ENCODE measurements around the gene LEFTY2.
"Not testable (repeated sequence)": the region's sequence is repeated elsewhere in the genome, so short reads cannot be mapped to it uniquely, and the experiment has no call there.

The LEFTY2 gene, protein sequence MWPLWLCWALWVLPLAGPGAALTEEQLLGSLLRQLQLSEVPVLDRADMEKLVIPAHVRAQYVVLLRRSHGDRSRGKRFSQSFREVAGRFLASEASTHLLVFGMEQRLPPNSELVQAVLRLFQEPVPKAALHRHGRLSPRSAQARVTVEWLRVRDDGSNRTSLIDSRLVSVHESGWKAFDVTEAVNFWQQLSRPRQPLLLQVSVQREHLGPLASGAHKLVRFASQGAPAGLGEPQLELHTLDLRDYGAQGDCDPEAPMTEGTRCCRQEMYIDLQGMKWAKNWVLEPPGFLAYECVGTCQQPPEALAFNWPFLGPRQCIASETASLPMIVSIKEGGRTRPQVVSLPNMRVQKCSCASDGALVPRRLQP

DNA sequence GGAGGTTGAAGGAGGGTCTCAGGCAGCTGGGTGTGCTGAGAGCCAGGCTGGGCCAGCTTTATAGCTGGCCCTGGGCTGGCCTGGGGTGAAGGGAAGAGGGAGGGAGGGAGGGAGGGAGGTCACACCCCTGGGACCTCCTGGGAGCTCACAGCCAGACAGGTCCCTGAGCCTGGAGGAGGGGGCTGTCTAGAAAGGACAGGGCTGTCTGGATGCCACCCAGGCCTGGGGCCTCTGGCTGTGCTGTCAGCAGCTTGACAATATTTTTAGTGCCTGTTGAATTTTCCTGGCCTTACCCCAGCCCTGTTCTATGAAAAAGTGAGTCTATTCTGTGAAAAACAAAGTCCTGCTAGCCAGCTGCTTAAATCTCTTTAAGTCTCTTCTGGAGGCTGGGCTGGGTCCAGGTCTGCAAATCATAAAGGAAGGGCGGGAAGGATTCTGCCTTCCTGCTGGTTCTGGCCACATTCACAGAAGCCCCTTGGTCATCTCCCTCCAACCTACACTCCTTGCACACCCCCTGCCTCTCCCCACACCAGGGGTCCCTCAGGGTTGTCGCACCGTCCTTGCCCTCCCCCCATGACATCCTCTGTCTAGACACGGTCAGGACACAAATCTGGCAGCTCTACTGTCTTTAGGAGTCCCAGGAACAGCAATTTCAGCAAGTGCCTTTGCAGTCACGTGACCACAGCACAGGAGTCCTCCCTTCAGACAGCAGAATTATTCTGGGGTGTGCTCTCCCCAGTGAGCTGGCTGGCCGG is at the start of gene LEFTY2:
LEFTY2 (minus strand) TSS at position 34 of the 755 bp plus-strand sequence. CDS start 80 bp downstream, outside the sequence.
- no peak for DNase-seq

DNA sequence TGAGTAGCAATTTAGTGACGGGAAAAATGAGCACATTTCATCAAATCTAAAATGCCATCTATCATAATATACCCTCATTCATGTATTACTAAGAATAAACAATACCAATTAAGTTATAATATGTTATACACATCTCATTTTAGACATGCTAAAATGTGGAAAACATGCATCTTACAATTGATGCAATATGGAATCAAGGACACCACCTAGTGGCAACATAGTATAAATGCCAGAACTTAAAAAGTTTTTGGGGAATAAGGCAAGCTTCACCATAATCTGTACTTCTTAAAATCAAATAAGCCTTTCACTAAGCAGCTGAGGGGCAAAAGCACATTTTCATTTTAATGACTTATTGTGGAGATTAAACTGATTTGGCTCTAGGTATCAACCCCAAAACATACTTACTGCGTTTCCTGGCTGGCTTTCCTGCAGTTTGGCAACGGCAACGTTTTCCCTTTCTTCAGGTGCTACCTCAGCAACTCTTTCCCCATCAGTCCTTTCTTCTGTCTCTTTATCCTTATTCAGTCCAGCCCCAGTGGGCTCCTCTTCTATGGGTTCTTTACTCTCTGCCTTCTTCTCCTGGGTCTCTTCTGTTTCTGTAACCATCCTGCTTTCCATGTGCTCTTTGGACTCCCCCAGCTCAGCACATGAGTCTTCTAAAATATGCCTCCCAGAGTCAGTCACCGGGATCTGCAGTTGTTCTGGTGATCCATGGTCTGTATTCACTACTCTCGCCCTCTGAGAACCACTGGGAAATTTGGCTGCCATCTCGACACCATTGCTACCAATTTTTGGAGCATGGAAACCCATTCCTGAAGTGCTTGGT is 46.7 kb upstream of the LEFTY2 start:
- no peak for DNase-seq

DNA sequence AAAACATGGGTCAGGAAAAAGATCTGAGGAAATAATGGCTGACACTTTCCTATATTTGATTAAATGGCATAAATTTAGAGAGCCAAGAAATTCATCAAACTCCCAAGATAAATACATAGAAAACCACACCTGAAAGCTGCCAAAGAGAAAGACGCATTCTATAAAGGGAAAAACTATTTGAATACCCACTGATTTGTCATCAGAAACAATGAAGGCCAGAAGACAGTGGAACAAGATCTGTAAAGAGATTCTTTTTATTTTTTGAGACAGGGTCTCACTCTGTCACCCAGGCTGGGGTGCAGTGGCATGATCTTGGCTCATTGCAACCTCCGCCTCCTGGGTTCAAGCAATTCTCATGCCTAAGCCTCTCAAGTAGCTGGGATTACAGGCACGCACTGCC is 40.7 kb upstream of the LEFTY2 start:
- DNase-seq: no peak

DNA sequence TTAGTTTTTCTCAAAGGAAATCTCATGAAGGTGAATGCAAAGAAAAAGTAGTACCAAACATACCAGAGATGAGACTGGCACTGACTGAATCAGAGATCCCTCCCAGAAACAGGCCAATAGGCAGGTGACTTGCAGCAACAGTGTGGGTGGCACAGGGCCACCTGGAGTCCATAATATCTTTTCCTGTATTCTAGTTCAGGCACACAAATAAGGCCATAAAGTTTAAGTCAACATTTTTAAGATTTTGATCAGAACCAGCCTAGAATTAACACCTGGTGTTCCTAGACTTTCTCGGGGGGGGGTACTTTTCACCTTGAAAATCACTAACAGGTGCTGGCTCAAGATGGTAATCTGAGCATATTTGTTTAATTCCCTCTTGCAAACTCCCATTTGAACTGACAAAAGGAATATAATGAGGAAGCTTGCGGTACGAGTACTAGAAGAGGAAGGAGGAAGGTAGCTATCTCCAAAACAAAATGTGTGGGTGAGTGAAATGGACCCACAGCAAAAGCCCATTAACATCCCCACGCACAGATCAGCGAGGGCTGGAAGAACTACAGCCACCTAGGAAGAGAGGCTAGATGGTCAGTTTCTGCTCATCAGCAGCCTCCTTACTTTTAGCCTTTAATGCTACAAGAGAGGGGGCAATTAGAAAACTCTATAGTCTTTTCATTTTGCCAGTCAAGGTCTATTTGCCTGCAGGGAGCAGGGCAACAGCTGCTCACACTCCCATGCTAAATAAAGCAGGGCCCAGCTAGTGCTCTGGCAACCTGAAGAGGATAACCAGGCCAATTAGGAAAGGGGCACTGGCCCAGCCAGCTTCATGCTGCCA is 39.2 kb upstream of the LEFTY2 start:
- no peak for DNase-seq

DNA sequence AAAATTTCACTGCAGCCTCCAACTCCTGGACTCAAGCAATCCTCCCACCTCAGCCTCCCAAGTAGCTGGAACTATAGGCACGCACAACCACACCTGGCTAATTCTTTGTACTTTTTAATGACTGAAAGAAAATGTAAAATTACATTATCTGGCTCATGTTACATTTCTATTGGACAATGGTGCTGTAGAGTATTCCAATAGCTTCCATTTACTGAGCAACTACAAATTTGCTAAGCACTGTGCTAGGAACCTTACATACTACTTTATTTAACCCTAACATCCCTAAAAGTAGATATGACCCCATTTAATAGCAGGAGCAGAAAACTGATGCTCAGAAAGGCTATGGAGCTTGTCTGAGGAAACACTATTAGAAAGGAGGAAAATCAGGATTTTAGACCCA is 38.4 kb upstream of the LEFTY2 start:
- no peak for DNase-seq

DNA sequence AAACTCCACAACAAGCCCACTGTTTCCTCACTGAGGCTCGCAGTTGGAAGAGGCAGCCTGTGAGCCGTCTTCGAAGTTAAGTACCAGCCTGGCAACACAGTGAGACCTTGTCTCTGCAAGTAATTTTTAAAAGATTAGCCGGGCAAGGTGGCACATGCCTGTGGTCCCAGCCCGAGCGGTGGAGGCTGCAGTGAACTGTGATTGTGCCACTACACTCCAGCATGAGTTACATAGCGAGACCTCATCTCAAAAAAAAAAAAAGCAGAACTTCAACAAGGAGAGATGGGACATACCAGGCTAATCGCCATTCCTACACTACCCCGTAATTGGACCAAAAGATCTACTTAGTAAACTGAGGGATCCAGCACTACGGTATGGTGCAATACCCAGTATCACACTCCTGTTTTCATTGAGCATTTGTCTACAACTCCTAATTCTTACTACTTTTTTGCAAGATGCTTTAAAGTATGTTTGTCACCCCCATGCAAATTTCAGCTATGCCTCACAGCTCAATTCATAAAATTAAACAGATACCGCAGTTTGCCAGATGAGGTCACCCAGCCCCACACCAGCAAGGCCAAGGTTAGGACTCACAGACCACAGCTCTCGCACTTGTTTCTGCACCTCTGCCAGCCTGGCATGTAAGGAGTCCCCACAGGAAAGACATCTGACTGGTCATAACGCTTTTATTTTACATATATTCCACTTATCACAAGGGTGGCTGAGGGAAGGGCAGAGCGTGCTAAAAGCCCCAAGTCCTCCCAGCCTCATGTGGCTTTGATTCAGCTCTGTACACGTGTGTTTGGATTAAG is 37.1 kb upstream of the LEFTY2 start:
- no peak for DNase-seq

DNA sequence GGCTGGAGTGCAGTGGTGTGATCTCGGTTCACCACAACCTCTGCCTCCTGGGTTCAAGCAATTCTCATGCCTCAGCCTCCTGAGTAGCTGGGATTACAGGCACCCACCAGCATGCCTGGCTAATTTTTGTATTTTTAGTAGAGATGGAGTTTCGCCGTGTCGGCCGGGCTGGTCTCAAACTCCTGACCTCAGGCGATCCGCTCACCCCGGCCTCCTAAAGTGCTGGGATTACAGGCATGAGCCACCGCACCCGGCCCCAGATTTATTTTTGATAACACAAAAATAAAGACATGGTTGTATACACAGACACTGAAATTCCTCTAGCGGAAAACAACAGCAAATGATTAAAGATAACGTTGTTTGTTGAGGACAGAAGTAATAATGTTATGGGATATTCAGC is 34.1 kb upstream of the LEFTY2 start:
- not testable (repeated sequence) for DNase-seq

DNA sequence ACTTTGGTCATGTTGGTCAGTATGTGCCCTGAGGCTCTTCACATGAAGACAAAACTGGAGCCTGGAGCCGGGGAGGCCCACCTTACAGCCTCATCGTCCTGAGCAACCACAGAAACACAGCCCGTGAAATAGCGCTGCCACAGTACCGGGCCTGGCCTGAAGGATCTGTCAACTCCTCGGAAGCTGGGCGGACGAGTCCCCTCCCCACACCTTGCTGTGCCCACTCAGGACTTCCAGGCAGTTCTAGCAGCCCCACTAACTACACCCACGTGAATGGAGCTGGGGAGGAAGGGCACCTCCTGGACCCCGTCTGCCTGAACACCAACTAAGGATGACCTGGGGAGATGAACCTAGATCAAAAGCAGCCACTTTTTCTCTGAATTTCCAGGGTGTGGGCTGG is 33.4 kb upstream of the LEFTY2 start:
- no peak for DNase-seq

DNA sequence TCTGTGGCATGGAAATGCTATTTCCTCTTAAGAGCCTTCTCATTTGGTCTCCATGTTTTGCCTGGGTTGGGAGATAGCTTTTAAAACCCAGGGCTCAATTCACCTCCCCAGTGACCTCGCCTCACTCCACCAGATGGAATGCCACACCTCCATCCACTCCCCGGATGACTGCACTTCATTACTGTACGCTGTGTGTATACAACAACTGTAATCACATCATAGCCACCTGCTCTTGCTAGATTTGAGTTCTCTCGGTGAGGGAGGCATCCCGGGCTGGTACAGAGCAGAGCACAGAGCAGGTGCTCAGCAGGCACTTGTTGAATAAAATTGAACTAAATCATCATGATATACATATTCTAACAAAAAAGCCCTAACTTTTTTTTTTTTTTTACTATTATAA is 32.1 kb upstream of the LEFTY2 start:
- DNase-seq: no peak

DNA sequence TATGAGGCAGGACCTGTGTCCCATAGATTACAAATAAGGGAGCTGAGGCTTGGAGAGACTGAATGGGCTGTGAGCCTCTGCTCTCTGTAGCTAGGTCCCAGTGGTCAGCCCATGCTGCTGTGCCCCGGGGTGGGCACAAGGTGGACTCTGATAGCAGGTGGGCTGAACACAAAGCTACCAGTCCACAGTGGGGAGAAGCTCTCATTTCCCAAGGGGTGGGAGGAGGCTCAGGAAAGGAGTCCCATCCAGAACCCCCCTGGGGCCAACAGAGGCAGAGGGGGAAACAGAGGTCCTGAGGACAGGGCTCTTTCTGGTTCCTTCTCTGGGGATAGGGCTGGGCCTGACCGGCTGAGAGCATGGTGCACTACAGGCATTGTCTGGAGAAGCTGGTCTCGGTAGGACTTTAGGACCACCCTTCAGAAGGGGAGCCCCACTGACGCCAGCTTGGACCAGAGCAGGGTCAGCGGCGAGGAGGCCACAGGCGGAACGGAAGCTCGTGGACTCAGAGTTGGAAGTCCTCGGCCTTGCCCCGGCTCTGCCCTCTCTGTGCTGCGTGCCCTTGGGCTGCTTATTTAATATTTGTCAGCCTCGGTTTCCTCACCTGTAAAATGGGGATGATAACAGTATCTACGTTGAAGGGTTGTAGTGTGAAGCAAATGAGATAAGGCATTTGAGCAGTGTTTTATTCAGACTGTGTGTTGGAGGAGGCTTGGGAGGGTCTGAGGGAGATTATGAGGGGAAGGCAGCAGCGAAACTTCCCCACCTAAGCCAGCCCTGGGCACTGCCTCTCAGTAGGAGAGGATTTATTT is 31.5 kb upstream of the LEFTY2 start:
- no peak for DNase-seq

DNA sequence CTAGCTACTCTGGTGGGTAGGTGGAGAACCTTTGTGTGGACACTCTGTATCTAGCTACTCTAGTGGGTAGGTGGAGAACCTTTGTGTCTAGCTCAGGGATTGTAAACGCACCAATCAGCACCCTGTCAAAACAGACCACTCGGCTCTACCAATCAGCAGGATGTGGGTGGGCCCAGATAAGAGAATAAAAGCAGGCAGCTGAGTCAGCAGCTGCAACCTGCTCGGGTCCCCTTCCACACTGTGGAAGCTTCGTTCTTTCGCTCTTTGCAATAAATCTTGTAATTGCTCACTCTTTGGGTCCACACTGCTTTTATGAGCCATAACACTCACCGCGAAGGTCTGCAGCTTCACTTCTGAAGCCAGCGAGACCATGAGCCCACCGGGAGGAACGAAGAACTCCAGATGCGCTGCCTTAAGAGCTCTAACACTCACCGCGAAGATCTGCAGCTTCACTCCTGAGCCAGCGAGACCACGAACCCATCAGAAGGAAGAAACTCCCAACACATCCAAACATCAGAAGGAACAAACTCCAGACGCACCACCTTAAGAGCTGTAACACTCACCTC is 29.7 kb upstream of the LEFTY2 start:
- DNase-seq: not testable (repeated sequence)

DNA sequence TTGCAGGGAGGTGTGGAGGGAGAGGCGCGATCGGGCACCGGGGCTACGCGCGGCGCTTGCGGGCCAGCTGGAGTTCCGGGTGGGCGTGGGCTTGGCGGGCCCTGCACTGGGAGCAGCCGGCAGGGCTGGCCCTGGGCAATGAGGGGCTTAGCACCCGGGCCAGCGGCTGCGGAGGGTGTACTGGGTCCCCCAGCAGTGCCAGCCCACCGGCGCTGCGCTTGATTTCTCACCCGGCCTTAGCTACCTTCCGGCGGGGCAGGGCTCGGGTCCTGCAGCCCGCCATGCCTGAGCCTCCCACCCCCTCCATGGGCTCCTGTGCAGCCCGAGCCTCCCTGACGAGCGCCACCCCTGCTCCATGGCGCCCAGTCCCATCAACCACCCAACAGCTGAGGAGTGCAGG is 28.7 kb upstream of the LEFTY2 start:
- DNase-seq: not testable (repeated sequence)

DNA sequence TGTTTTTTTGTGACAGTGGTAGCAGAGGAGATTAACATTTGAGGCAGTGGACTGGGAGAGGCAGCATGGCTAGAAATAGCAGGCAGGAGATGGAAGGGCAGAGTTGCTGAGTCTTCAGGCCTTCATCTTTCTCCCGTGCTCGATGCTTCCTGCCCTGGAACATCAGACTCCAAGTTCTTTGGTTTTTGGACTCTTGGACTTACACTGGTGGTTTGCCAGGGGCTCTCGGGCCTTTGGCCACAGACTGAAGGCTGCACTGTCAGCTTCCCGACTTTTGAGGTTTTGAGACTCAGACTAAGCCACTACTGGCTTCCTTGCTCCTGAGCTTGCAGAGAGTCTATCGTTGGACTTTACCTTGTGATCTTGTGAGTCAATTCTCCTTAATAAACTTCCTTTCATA is 24.2 kb upstream of the LEFTY2 start:
- DNase-seq: no peak

DNA sequence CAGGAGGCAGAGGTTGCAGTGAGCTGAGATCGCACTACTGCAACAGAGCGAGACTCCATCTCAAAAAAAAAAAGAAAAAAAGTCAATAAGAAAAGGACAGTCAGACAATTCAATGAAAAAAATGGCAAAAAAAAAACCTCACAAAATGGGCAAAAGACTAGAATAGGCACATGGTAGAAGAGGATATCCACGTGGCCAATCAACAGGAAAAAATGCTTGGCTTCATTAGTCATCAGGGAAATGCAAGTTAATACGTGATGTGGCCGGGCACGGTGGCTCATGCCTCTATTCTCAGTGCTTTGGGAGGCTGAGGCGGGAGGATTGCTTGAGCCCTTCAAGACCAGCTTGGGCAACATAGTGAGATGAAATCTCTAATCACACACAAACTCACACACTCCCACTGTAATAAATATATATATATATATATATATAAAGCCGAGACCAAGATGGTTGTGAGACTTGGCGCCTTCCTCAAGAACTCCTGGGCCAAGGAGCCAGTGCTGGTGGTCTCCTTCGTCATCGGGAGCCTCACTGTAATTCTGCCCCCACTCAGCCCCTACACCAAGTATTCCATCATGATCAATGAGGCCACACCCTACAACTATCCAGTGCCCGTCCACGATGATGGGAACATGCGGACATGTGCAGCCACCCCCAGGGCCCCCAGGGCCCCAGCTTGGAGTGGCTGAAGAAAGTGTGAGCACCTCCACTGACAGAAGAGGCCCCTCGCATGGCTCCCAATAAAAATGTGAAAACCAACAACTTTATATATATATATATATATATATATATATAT is 22.9 kb upstream of the LEFTY2 start:
- DNase-seq: no peak

DNA sequence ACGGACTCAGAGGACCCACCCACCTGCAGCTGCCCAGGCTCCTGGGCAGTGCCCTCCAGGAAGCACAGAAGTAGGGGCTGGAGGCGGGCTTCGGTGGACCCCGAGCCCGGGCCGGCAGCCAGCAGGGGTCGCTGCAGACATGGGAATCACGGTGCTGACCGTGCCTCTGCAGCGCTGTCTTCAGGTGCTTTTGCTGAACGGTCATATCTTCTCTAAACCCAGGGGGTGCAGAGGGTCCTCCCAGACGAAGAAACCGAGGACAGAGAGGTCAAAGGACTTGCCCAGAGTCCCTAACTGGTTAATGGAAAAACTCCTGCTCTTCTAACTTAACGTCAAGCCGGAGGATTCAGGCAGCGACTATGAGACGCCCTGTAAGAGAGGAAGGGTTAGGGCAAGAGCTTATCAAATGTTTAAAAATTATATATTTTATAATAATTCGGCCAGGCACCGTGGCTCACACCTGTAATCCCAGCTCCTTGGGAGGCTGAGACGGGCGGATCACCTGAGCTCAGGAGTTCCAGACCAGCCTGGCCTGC is 21.5 kb upstream of the LEFTY2 start:
- DNase-seq: no peak

DNA sequence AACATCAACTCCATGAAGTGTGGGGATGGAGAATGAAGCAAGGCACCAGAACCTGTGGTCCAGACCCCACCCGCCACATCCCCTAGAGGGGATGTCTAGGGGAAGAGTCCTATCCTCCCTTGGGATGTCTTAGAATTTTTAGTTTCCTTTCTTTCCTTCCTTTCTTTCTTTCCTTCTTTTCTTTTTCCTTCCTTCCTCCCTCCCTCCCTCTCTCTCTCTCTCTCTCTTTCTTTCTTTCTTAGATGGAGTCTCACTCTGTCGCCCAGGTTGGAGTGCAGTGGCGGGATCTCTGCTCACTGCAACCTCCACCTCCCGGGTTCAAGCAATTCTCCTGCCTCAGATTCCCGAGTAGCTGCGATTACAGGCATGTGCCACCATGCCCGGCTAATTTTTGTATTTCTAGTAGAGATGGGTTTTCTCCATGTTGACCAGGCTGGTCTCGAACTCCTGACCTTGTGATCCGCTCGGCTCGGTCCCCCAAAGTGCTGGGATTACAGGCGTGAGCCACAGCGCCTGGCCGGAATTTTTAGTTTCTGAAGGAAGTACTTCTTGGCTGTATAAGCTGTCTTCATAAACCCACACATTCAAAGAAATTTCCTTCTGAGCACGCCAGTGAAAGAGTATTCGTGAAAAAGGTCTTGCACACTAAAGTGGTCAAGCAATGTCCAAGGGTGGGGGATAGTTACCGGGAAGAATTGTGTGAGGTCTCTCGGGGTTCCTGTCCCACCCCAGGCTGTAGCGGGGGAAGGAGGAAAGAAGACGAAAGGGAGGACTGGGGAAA is 20.8 kb upstream of the LEFTY2 start:
- no peak for DNase-seq

DNA sequence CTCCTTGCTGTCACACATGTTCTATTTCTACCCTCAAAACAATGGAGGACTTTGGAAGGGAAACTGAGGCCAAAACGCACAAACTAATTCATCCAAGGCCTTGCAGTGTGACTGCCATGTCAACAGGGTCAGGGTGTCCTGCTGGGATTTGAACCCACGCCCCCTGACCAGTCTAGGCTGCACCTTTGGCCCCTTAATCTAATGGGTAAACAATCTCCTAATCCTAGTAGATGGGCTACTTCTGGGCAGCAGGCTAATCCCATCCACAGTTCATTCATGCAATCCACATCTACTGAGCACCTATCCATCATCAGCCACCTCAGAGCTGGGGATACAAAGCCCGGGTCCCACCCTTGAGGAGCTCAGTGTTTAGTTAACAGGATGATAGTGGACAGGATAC is 17.0 kb upstream of the LEFTY2 start:
- no peak for DNase-seq

DNA sequence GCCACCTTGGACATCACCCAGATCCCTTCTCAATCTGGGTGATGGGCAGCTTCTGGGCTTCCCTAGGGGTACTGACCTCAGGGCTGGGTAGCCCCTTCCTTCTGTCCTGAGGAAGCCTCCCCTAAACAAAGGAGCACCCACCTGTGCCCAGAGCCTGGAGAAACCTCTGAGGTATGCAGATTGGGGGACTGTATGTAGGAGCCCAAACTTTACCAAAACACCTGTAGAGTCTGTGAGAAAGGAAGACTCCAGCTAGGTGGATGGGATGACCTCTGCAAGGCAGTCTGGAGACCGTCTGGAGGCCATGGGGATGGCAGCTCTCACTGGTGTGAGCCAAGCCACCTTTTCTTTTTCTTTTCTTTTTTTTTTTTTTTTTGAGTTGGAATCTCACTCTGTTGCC is 13.7 kb upstream of the LEFTY2 start:
- no peak for DNase-seq
